Dendritic cell treated with granulocyte-macrophage colony-stimulating factor and Interleukin-4, amounts not matched to agents 40 ng/mL and 50 ng/mL, for 4 days (primary cell): ENCODE data around the gene SND1.

ENCODE experiments used
- H3K27ac Mint-ChIP-seq: one replicate; pipeline ENCODE4 v1.8.0; 2022; ENCODE audit warnings: mild to moderate bottlenecking, mixed read lengths
- H3K27me3 Mint-ChIP-seq: one replicate; pipeline ENCODE4 v1.8.0; 2022; ENCODE audit warnings: mild to moderate bottlenecking, mixed read lengths
- H3K36me3 Mint-ChIP-seq: one replicate; pipeline ENCODE4 v1.8.0; 2022; ENCODE audit warnings: low read depth, mixed read lengths
- H3K4me1 Mint-ChIP-seq: one replicate; pipeline ENCODE4 v1.8.0; 2022; ENCODE audit warnings: low read depth, mixed read lengths
- H3K4me3 Mint-ChIP-seq: one replicate; pipeline ENCODE4 v1.8.0; 2022; ENCODE audit warnings: mild to moderate bottlenecking, moderate library complexity, mixed read lengths
- H3K9me3 Mint-ChIP-seq: one replicate; pipeline ENCODE4 v1.8.0; 2022; ENCODE audit warnings: mixed read lengths
- intact Hi-C: fragments of 100-400 bp; cut with micrococcal nuclease; formaldehyde crosslinking; loops from one replicate; pipeline ENCODE4 v1.15.0; 2022

SND1 gene

DNA sequence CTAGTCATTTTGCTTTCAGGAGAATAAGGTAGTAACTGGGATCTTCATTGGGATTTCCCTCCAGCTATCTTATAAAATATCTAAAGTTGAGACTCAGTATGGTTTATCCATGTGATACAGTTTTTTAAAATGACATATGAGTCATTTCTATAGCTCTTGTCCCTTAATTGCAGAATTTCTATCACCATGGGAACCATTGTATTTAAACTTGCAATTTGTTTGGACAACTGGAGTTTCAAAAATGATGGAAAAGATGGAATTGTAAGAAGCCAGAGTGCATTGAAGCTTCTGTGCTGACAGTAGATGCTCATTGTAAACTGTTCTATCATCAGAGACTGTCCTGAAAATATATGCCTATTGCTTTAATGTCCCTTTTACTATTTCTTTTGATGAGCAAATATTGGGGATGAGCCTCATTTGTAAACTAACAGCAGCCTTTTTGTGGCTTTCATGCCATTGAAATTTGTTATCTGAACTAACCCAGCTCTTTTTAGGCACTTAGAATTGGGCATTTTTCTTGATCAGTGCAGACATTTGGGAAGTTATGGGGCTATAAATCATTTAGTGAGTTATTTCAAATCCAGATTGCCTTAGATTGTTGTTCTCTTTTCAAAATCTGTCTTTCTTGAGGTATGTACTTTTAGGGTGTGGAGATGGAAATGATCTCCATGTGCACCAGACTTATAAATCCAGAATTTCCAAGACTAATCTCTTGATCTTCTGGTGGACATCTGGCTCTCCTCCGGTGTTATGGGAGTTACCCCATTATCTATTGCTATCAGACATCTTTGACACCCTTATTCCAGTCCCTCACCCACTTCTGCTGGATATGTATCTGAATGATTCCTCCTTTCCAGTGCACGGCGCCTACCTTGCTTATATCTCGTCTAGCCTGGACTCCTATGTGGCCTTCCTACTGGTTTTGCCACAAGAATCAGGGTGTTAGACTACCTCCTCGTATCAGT lies 159.0 kb downstream of the SND1 start:
- H3K9me3 Mint-ChIP-seq, result no peaks in the 10 kb centered on the region
- intact Hi-C loops, result no loop called here
- H3K4me1 Mint-ChIP-seq, result peaks cover 25% of the 10 kb centered on the region
- no peak overlapping the region for H3K4me3 Mint-ChIP-seq
- H3K27ac Mint-ChIP-seq, result no peak overlapping the region
- H3K27me3 Mint-ChIP-seq, result no peaks in the 10 kb centered on the region
- H3K36me3 Mint-ChIP-seq, result peaks cover 52% of the 10 kb centered on the region

DNA sequence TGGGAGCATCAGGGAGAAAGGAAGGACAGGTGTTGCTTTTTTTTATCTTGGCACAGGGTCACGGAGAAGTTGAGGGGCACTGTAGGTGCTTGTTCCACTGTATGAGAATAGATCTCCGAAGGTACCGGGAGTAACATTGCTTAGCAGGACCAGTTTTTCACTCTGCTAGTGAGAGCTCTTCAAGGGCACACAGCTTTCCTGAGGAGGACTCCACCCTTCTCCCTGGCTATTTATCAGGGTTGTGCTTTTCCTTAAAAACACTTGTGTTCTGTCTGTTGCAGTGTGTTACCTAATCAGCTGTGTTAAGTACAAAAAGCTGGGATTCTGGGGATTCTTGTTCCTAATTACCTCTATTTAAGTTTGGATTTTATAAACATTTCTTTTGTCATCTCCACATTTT lies 160.5 kb downstream of the SND1 start:
- peaks cover 41% of the 10 kb centered on the region for H3K36me3 Mint-ChIP-seq
- H3K4me1 Mint-ChIP-seq, result peaks cover 21% of the 10 kb centered on the region
- no peaks in the 10 kb centered on the region for H3K27me3 Mint-ChIP-seq
- H3K9me3 Mint-ChIP-seq, result no peaks in the 10 kb centered on the region
- H3K27ac Mint-ChIP-seq, result no peak overlapping the region
- intact Hi-C loops, result no loop called here
- no peak overlapping the region for H3K4me3 Mint-ChIP-seq

DNA sequence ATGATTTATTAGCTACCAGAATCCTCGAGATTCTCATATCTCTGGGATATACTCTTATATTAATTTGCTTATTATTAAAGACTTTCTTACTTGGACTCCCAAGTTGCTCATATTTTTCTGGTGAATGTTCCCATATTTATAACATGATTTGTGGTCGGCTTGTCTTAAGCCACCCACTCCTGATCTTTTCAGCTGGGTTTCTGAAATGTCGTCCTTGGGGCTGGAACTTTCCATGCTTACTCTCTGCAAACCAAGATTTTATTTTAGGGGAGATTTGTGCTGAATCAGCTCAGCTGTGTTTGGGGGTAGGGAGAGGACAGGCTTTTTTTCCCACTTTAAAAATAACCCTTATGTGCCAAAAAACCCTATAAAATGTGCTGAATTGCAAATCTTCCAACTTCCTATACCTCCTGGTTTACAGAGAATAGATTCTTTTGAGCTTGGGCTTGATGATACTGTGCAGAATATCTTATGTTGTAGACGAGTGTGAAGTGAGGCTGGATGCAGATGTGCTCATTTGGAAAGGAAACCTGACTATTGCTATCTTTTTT lies 162.1 kb downstream of the SND1 start:
- no peaks in the 10 kb centered on the region for H3K27me3 Mint-ChIP-seq
- H3K4me3 Mint-ChIP-seq, result no peak overlapping the region
- H3K27ac Mint-ChIP-seq, result no peak overlapping the region
- H3K4me1 Mint-ChIP-seq, result peaks cover 34% of the 10 kb centered on the region
- no peaks in the 10 kb centered on the region for H3K9me3 Mint-ChIP-seq
- intact Hi-C loops, result no loop called here
- peaks cover 32% of the 10 kb centered on the region for H3K36me3 Mint-ChIP-seq

DNA sequence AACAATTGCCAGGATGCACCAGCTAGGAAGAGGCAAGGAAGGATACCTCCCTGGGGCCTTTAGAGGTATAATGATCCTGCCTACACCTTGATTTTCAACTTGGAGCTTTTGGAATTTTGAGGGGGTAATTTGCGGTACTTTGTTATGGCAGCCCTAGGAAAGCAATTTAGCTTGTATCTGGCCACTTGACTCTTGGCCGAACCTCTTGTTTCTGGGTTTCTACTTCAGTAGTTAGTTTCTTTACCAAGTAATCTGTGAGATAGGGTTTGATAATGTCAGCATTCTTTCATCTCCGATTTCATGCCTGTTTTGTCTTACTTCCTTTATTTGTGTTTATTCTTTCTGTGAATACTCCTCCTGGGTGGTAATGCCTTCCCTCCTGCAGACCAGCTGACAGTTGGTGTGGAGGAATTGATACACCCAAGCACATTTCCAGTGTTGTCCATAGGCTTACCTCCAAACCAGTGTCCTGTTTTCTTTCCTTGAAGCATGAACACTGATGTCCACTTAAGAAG lies 163.7 kb downstream of the SND1 start:
- H3K27me3 Mint-ChIP-seq, result no peaks in the 10 kb centered on the region
- peaks cover 26% of the 10 kb centered on the region for H3K36me3 Mint-ChIP-seq
- H3K4me1 Mint-ChIP-seq, result peaks cover 43% of the 10 kb centered on the region
- H3K4me3 Mint-ChIP-seq, result no peak overlapping the region
- H3K9me3 Mint-ChIP-seq, result no peaks in the 10 kb centered on the region
- no peak overlapping the region for H3K27ac Mint-ChIP-seq
- intact Hi-C loops, result no loop called here

DNA sequence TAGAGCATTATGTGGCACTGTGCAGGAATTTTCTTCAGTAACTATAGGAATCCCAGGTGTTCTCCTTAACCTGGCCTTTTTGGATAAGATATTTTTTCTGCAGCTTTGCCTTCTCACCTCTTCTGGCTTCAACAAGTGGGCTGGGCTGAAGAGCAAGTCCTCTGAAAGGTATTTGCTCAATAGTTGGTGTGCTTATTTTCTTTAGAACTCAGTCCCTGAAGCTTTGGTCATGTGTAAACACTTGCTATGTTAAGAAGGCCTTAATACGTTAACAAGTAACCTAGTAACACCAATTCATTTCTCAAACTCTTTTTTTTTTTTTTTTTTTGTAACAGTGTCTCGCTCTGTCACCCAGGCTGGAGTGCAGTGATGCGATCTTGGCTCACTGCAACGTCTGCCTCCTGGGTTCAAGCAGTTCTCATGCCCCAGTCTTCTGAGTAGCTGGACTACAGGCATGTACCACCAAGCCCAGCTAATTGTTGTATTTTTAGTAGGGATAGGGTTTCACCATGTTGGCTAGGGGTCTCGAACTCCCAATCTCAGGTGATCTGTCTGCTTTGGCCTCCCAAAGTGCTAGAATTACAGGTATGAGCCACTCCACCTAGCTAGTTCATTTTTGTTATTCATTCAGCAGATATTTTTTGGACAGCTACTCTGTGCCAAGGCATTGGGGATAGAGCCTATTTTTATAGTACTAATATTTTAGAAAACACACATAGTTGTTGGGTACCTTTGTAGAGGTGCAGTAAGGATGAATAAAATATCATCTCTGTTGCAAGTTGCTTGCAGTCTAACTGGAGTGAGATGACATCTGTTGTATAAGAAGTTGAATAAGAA lies 164.6 kb downstream of the SND1 start:
- intact Hi-C loops, result no loop called here
- H3K9me3 Mint-ChIP-seq, result no peaks in the 10 kb centered on the region
- H3K36me3 Mint-ChIP-seq, result peaks cover 33% of the 10 kb centered on the region
- no peak overlapping the region for H3K27ac Mint-ChIP-seq
- H3K4me1 Mint-ChIP-seq, result peaks cover 48% of the 10 kb centered on the region
- H3K4me3 Mint-ChIP-seq, result no peak overlapping the region
- H3K27me3 Mint-ChIP-seq, result no peaks in the 10 kb centered on the region

DNA sequence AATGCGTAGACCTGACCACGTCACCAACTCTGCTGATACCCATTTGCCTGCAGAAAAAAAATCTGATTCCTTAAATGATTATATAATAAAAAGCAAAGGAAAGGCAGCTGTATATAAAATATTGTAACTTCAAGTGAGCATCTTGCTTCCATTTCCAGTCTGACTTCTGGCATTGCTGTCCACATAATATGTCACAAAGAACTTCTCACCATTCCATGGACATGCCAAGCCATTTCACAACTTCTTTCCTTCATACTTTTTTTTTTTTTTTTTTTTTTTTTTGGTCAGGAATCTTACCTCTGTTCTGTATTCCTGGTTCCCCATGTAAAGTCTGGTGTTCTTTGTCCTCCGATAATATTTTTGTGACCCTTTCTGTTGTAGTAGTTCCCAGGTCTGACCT lies 165.5 kb downstream of the SND1 start:
- Mint-ChIP-seq H3K36me3 (peaks cover 33% of the 10 kb centered on the region), H3K27ac (no peak overlapping the region), H3K9me3 (no peaks in the 10 kb centered on the region), H3K27me3 (no peaks in the 10 kb centered on the region), H3K4me1 (peaks cover 48% of the 10 kb centered on the region), H3K4me3 (no peak overlapping the region)
- intact Hi-C loops, result no loop called here

DNA sequence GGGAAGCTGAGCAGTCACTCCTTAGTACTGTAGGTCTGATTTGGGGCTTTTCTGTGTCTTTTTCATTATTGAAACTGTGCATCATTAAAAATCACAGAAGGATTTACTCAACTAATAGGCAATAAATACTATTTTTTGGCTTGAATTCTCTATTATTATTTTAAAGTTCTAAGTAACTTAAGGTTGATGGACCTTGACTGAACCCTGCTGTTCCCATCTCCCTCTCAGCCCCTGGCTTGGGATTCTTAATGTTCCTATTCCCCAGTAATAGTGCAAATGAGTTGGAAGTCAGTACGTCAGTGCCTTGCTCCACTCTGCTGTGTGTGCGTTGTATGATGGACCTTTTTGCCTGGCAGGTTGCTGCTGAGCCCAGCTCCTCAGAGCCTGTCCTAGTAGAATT lies 166.3 kb downstream of the SND1 start:
- intact Hi-C loops, result no loop called here
- H3K4me3 Mint-ChIP-seq, result no peak overlapping the region
- H3K27ac Mint-ChIP-seq, result no peak overlapping the region
- peaks cover 55% of the 10 kb centered on the region for H3K4me1 Mint-ChIP-seq
- H3K27me3 Mint-ChIP-seq, result no peaks in the 10 kb centered on the region
- H3K9me3 Mint-ChIP-seq, result no peaks in the 10 kb centered on the region
- peaks cover 27% of the 10 kb centered on the region for H3K36me3 Mint-ChIP-seq

DNA sequence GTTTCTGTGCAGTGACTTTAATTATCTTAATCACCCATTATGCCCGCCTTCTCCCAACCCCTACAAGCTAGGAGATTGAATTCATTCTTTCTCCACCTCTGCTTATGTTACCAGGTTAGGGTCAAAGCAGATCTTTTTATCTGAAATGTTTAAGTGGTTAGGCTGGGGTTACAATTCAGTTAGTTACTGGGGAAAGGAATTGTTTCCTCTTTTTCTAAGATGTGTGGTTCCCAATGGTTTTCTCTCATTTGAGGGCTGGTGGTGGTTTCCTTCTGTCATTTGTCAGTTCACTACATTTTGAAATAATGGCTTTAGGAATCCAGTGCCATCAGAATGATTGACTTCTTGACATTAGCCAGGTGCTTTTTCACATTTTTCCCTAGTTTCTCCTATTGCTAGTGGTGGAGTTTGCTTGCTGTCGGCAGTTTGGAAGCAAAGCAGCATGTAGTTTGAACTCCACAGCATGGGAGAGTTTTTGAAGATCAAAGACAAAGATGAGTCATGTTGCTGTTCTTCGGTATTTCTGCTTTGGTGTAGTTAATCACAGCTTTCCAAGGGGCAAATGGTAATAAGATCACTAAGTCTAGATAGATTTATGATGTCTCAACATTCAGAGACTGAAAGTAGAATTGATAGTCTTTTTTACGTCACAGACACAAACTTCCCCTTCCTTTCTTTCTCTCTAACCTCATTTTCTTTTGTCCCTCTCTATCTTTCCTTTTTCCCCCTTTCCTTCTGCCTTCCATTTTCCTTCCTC lies 168.2 kb downstream of the SND1 start:
- H3K9me3 Mint-ChIP-seq, result no peaks in the 10 kb centered on the region
- peaks cover 51% of the 10 kb centered on the region for H3K4me1 Mint-ChIP-seq
- intact Hi-C loops, result no loop called here
- H3K4me3 Mint-ChIP-seq, result no peak overlapping the region
- H3K36me3 Mint-ChIP-seq, result peaks cover 22% of the 10 kb centered on the region
- no peaks in the 10 kb centered on the region for H3K27me3 Mint-ChIP-seq
- peak overlapping the region; percentile 15 for H3K27ac Mint-ChIP-seq

DNA sequence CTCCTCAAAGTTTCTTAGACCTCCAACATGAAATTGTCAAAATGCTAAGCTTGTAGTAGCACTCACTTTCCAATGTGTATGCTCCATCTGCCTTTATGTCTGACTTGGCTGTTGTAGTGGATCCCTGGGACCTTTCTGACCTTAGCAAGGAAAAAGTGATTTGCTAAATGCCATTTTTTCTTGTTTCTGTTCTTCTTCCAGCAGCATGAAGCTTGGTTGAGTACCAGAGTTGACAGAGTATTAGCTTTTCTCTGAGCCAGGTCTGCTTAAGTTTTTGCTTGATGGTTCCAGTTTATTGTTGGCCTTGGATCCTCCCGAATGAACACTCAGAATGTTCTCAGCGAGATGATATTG lies 168.7 kb downstream of the SND1 start:
- Mint-ChIP-seq H3K4me1 (peaks cover 45% of the 10 kb centered on the region), H3K9me3 (no peaks in the 10 kb centered on the region), H3K27ac (peak overlapping the region; percentile 15), H3K27me3 (no peaks in the 10 kb centered on the region), H3K4me3 (no peak overlapping the region), H3K36me3 (peaks cover 18% of the 10 kb centered on the region)
- intact Hi-C loops, result no loop called here

DNA sequence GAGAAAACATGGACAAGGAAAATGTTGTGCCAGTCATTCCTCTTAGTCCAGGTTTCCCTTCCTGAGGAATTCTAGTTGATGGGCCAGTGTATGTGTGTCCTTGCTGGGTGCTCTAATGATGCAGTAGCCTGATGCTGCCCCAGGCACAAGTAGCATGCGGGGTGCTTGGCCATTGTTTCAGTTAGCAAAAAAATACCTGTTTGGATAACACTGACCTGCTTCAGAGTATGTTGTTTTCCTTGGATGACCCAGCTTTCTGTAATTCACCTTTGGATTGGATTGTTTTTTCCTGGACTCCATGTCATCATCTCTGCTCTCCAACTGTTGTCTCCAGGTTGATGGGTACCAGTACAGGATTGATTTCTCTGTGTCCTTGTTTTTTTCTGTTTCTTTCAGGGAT lies 169.2 kb downstream of the SND1 start:
- Mint-ChIP-seq H3K4me1 (peaks cover 42% of the 10 kb centered on the region), H3K27ac (no peak overlapping the region)
- intact Hi-C loops, result no loop called here

DNA sequence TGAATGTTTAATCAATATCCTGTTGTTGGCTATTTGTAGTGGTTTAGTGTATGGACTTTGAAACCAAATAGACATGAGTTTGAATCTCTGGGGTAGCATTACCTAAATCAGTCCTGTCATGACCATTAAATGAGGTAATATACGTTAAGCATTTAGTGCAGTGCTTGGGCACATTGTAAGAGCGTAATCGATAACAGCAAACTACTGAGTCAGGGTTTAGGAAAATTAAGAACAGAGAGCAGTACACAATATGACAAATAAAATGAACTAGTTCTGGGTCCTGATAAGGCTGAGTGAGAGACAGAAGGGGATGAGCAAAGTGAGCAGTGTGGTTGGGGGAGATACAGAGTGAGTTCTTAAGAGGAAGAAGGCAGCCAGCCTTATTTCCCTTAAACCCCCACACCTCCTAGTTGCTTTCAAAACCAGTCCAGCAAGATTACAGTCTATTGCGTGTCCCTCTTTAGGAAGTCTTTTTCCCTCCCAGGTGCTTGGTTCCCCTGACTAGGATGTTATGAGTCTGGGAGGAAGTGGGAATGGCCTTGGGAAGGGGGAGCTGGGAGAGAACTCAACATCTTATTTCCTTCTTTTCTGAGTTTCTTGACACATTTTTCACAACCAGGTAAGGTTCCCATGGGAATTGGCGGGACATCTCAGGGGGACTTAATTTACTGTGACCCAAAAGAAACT lies 171.0 kb downstream of the SND1 start:
- intact Hi-C loops, result no loop called here
- no peaks in the 10 kb centered on the region for H3K9me3 Mint-ChIP-seq
- no peak overlapping the region for H3K4me3 Mint-ChIP-seq
- no peak overlapping the region for H3K27ac Mint-ChIP-seq
- no peaks in the 10 kb centered on the region for H3K27me3 Mint-ChIP-seq
- peaks cover 36% of the 10 kb centered on the region for H3K4me1 Mint-ChIP-seq
- H3K36me3 Mint-ChIP-seq, result peaks cover 18% of the 10 kb centered on the region

More for the DNA sequence above, 169.2 kb downstream of the SND1 start:
- Mint-ChIP-seq H3K4me3 (no peak overlapping the region), H3K9me3 (no peaks in the 10 kb centered on the region), H3K27me3 (no peaks in the 10 kb centered on the region), H3K36me3 (peaks cover 18% of the 10 kb centered on the region)

DNA sequence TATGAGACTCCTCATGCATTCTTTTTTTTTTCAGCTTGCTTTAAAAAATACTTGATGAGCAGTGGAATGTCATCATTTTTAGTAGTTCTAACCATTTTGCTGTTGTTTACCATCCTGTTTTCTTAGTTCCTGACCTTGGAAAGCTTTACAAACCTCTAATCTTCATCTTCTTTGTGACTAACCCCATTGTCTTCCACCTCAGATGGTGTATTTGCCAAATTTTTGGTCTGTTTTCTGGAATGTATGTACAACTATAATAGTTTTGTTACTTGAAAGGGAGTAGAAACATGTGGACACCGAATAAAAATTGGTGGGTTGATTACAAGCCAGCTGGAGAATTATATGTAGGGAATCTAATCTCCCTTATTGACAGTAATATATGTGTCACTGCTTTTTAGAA lies 172.7 kb downstream of the SND1 start:
- H3K4me1 Mint-ChIP-seq, result peaks cover 31% of the 10 kb centered on the region
- no peak overlapping the region for H3K27ac Mint-ChIP-seq
- peaks cover 12% of the 10 kb centered on the region for H3K36me3 Mint-ChIP-seq
- intact Hi-C loops, result no loop called here
- H3K9me3 Mint-ChIP-seq, result no peaks in the 10 kb centered on the region
- H3K27me3 Mint-ChIP-seq, result no peaks in the 10 kb centered on the region
- no peak overlapping the region for H3K4me3 Mint-ChIP-seq
